Measurements from ENCODE around the gene CDC42BPB.

DNA sequence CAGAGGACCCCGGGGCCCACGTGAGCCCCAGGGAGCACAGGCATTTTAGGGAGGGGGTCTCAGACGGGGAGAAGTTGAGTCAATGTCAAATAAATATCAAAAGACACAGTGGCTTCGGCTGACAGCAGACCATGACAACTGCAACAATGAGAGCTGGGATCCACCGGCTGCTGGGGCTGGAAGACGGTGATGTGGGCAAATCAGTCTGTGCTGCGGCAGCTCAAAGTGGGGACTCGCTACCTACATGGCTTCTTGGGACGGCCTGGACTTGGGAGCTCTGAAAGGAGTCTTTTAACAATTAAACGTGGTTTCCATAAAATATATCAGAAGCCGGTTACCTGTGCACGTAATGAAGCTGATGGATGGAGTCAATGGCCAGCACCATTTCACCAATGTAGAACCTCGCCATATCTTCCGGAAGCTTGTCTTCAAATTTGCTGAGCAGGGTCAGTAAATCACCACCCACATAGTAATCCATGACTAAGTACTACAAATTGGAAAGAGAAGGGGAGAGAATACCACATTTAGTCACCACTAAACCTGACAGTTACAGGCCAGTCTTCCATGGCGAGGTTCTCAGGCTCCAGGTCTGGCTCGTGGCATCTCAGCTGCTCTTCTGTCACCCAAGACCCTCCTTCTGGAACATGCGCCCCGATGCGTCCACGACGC, 58.0 kb downstream of the CDC42BPB start:
- TF ChIP-seq SP1 (IDR thresholded peaks at IDR 0.05) (no peak), PKNOX1 (IDR thresholded peaks at IDR 0.05) (no peak), FOXM1 (IDR thresholded peaks at IDR 0.05; ENCODE audit: borderline replicate concordance) (no peak), SUZ12 (IDR thresholded peaks at IDR 0.05) (no peak), NFRKB (IDR thresholded peaks at IDR 0.05) (no peak), FOXK2 (IDR thresholded peaks at IDR 0.05) (no peak), ELF4 (IDR thresholded peaks at IDR 0.05) (no peak)
